ENCODE measurements around the gene TSGA10IP.

GRCh38 chr11:65917434-65918210 is 27.7 kb upstream of the TSGA10IP start:
- no peak for TF ChIP-seq CTCF (IDR thresholded peaks at IDR 0.05 in 4 of 5, conservative IDR thresholded peaks at IDR 0.05 in 1 of 5)
- no peak for TF ChIP-seq POLR2A (IDR thresholded peaks at IDR 0.05)

Measured in gastrocnemius medialis (tissue), 4 donors.